ENCODE data around the gene ADGRD2. TPM values are rescaled to one million over a fixed set of nuclear protein-coding genes. Genes with fewer than 3 reads are reported as not detected.
A peak's percentile ranks its signal among the peaks of the same experiment; 100 is the strongest.

ADGRD2 gene
- total and polyA plus RNA-seq, 9 of the 15 experiments (the other 6 are each of a cell fraction or from before 2014, with no cell fraction given), result not detected

DNA sequence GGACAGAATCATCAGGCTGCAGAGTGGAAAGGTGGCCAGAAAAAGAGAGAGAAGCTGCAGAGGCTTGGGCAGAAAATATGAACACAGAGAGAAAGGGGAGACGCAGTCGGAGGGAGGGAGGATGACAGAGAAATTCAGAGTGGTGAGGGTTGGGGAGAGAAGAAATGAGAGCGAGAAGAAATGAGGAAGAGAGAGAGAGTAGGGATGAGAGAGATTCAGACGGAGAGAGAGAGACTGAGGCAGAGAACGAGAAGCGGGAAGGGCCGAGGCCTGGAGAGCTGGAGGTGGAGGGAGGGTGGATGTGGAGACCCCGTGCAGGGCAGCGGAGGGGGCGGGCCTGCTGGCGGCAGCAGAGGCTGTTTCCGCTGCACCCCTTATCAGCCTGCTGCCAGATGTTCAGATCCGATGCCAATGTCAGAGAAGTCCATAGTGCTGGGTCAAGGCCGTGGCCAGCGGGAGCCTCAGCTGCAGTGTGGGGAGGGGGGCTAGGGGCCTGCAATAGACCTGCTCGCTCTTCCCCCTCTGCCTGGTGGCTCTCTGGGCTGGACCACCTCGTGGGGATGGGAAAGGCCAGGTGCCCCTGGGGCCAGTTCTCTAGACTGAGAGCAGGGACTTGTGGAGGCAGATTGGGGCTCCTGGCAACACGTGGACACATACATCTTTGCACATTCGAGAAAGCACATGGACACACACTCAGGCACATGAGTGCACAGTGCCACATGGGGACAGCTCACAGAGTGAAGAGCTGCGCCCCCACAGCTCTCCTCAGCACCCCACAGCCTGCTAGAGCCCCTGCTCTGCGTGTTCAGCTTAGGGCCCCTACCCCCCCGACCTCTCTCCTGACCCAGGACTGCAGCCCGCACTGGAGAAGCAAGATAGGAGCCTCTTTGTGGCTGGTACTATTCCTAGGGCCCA, 61.9 kb downstream of the ADGRD2 start (continued):
- TF ChIP-seq MNT (conservative IDR thresholded peaks at IDR 0.05) (peak in 1 of 2 experiments; percentile 70; a peak in 3 of 4 replicates), MTA2 (IDR thresholded peaks at IDR 0.05; ENCODE audit: low read depth) (peak; percentile 37; the same call in 1 of the 2 replicates), HMG20A (CRISPR knock-in tag; conservative IDR thresholded peaks at IDR 0.05) (no peak), CBX8 (IDR thresholded peaks at IDR 0.05; ENCODE audit: borderline replicate concordance, extremely low read depth, low read depth, low read length, poor library complexity, severe bottlenecking) (no peak), ZFX (CRISPR knock-in tag; IDR thresholded peaks at IDR 0.05) (peak; percentile 47; the same call in 1 of the 2 replicates), BCL6 (CRISPR knock-in tag; IDR thresholded peaks at IDR 0.05) (no peak), KLF10 (CRISPR knock-in tag; IDR thresholded peaks at IDR 0.05) (no peak), NFIC (IDR thresholded peaks at IDR 0.05) (peak; percentile 43), E2F8 (IDR thresholded peaks at IDR 0.05; ENCODE audit: low read depth, partially characterized antibody) (no peak)
- TF ChIP-seq, protein P1, sequence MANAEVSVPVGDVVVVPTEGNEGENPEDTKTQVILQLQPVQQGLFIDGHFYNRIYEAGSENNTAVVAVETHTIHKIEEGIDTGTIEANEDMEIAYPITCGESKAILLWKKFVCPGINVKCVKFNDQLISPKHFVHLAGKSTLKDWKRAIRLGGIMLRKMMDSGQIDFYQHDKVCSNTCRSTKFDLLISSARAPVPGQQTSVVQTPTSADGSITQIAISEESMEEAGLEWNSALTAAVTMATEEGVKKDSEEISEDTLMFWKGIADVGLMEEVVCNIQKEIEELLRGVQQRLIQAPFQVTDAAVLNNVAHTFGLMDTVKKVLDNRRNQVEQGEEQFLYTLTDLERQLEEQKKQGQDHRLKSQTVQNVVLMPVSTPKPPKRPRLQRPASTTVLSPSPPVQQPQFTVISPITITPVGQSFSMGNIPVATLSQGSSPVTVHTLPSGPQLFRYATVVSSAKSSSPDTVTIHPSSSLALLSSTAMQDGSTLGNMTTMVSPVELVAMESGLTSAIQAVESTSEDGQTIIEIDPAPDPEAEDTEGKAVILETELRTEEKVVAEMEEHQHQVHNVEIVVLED (CRISPR knock-in tag; IDR thresholded peaks at IDR 0.05), result no peak
- TF ChIP-seq, protein P2, sequence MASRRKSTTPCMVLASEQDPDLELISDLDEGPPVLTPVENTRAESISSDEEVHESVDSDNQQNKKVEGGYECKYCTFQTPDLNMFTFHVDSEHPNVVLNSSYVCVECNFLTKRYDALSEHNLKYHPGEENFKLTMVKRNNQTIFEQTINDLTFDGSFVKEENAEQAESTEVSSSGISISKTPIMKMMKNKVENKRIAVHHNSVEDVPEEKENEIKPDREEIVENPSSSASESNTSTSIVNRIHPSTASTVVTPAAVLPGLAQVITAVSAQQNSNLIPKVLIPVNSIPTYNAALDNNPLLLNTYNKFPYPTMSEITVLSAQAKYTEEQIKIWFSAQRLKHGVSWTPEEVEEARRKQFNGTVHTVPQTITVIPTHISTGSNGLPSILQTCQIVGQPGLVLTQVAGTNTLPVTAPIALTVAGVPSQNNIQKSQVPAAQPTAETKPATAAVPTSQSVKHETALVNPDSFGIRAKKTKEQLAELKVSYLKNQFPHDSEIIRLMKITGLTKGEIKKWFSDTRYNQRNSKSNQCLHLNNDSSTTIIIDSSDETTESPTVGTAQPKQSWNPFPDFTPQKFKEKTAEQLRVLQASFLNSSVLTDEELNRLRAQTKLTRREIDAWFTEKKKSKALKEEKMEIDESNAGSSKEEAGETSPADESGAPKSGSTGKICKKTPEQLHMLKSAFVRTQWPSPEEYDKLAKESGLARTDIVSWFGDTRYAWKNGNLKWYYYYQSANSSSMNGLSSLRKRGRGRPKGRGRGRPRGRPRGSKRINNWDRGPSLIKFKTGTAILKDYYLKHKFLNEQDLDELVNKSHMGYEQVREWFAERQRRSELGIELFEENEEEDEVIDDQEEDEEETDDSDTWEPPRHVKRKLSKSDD (conservative IDR thresholded peaks at IDR 0.05; ENCODE audit: low read length), result no peak
- TF ChIP-seq, protein P3, sequence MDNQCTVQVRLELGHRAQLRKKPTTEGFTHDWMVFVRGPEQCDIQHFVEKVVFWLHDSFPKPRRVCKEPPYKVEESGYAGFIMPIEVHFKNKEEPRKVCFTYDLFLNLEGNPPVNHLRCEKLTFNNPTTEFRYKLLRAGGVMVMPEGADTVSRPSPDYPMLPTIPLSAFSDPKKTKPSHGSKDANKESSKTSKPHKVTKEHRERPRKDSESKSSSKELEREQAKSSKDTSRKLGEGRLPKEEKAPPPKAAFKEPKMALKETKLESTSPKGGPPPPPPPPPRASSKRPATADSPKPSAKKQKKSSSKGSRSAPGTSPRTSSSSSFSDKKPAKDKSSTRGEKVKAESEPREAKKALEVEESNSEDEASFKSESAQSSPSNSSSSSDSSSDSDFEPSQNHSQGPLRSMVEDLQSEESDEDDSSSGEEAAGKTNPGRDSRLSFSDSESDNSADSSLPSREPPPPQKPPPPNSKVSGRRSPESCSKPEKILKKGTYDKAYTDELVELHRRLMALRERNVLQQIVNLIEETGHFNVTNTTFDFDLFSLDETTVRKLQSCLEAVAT (IDR thresholded peaks at IDR 0.05), result peak in 1 of 2 experiments; percentile 59; a peak in 1 of 4 replicates

Data from K562 (cell line).